ENCODE data around the gene OBP2B. TPM values are rescaled to one million over a fixed set of nuclear protein-coding genes. Genes with fewer than 3 reads are reported as not detected.
A peak's percentile ranks its signal among the peaks of the same experiment; 100 is the strongest.
"Not testable (repeated sequence)": the region's sequence is repeated elsewhere in the genome, so short reads cannot be mapped to it uniquely, and the experiment has no call there.

The OBP2B gene
- total RNA-seq, 4 donors from 2014 or later = not detected

- DNase-seq (ENCODE audit: low spot score) (no peak), ATAC-seq (ENCODE audit: low FRiP score) (peak; percentile 81)
- TF ChIP-seq CTCF (IDR thresholded peaks at IDR 0.05) = no peak
Observed at GRCh38 chr9:133184971-133185370, 24.1 kb downstream of the OBP2B start.

GRCh38 chr9:133182151-133182550 is 26.9 kb downstream of the OBP2B start:
- TF ChIP-seq CTCF (IDR thresholded peaks at IDR 0.05) = no peak
- DNase-seq (ENCODE audit: low spot score) (no peak), ATAC-seq (ENCODE audit: low FRiP score) (no peak)

GRCh38 chr9:133181561-133181960 is 27.5 kb downstream of the OBP2B start:
- no peak for DNase-seq (ENCODE audit: low spot score)
- no peak for ATAC-seq (ENCODE audit: low FRiP score)
- TF ChIP-seq CTCF (IDR thresholded peaks at IDR 0.05) = no peak

- no peak for TF ChIP-seq CTCF (IDR thresholded peaks at IDR 0.05)
- DNase-seq (ENCODE audit: low spot score) (no peak), ATAC-seq (ENCODE audit: low FRiP score) (no peak)
Observed at GRCh38 chr9:133180953-133181352, 28.1 kb downstream of the OBP2B start.

GRCh38 chr9:133173056-133173455 is 36.0 kb downstream of the OBP2B start:
- no peak for TF ChIP-seq CTCF (IDR thresholded peaks at IDR 0.05)
- ATAC-seq (ENCODE audit: low FRiP score) = no peak
- no peak for DNase-seq (ENCODE audit: low spot score)

GRCh38 chr9:133171161-133171961 is 37.7 kb downstream of the OBP2B start:
- ATAC-seq (ENCODE audit: low FRiP score) (no peak), DNase-seq (ENCODE audit: low spot score) (no peak)
- TF ChIP-seq CTCF (IDR thresholded peaks at IDR 0.05) = no peak

GRCh38 chr9:133170716-133171115 is 38.3 kb downstream of the OBP2B start:
- ATAC-seq (ENCODE audit: low FRiP score) (no peak), DNase-seq (ENCODE audit: low spot score) (no peak)
- no peak for TF ChIP-seq CTCF (IDR thresholded peaks at IDR 0.05)

GRCh38 chr9:133169687-133170086 is 39.4 kb downstream of the OBP2B start:
- DNase-seq (ENCODE audit: low spot score); ATAC-seq (ENCODE audit: low FRiP score): not testable (repeated sequence)
